Endometrial microvascular endothelial cells (primary cell): ENCODE data around the gene TMCC1. TPM values are rescaled to one million over a fixed set of nuclear protein-coding genes. Genes with fewer than 3 reads are reported as not detected.

Source experiments
- in situ Hi-C: cut with HindIII; loops from 2 replicates; pipeline ENCODE4 v1.10.0; 2017; ENCODE audit warnings: low sequenced_read_pairs, low pct_unique_long_range_greater_than_20kb; ENCODE audit errors: inconsistent ontology term
- total RNA-seq: library from RNA; depleted of rRNA; stranded (reverse); fragments of >200 nt; gene quantifications from one replicate; pipeline ENCODE4 v1.2.3, GENCODE V29; 2015; ENCODE audit errors: inconsistent ontology term

TMCC1 gene
- total RNA-seq, 1 donor from 2014 or later: 11.8 TPM

- in situ Hi-C loops: no loop called here
Measured at GRCh38 chr3:129598484-129598883, 295.0 kb downstream of the TMCC1 start.

- in situ Hi-C loops: no loop called here
Measured at GRCh38 chr3:129598000-129598381, 295.5 kb downstream of the TMCC1 start.

Other genes with a start within 250 kb of the TMCC1 start
- not detected for gene TRH, start 81.0 kb upstream of the TMCC1 start, total RNA-seq
- gene ALG1L2, start 188.1 kb upstream of the TMCC1 start, total RNA-seq: not detected